ENCODE measurements around the gene WNT7B. TPM values are rescaled to one million over a fixed set of nuclear protein-coding genes. Genes with fewer than 3 reads are reported as not detected.

The WNT7B gene
- total RNA-seq, 1 experiment from 2014 or later: 66.9 TPM

- H3K27me3 ChIP-seq (ENCODE audit: insufficient read depth, low read depth): no peaks in the 10 kb centered on the region
- peak overlapping the region; percentile 98 for H3K4me2 ChIP-seq
- H2AFZ ChIP-seq: no peak overlapping the region
- H3K36me3 ChIP-seq (ENCODE audit: low read depth): no peaks in the 10 kb centered on the region
- H3F3A ChIP-seq (ENCODE audit: insufficient read depth, low read depth): peaks cover 58% of the 10 kb centered on the region
- intact Hi-C loops (cut with micrococcal nuclease; ENCODE audit: unreplicated experiment): no loop called here
- BruUV-seq (replicated peaks): TSS peak; percentile 29
- H3K4me1 ChIP-seq (replicated peaks; ENCODE audit: insufficient read depth): peaks cover 42% of the 10 kb centered on the region
- H3K79me2 ChIP-seq (ENCODE audit: low read depth): peaks cover 60% of the 10 kb centered on the region
- peaks cover 44% of the 10 kb centered on the region for H4K20me1 ChIP-seq (ENCODE audit: insufficient read depth)
- TF ChIP-seq CTCF (conservative IDR thresholded peaks at IDR 0.05): no peak
- no peak for TF ChIP-seq EZH2 (IDR thresholded peaks at IDR 0.05; ENCODE audit: low read depth)
- H3K27ac ChIP-seq: 0 out of 2 replicates have a peak overlapping the region, but pooled peaks have one; percentile 36
- ChIA-PET CTCF (interaction anchor here (0.7 kb wide), 1 partner anchor 64 kb away, joined by 4 read pairs; no protein-coding TSS in a partner anchor), POLR2A (ENCODE audit: unreplicated experiment) (interaction anchor here (0.6 kb wide), 2 partner anchors 337 to 457 kb away, joined by 3 to 4 read pairs; no protein-coding TSS in a partner anchor)
- peak in 1 of 2 experiments; percentile 68 for DNase-seq
- peak overlapping the region; percentile 99 for H3K4me3 ChIP-seq
- no peaks in the 10 kb centered on the region for H3K9me3 ChIP-seq (ENCODE audit: insufficient read depth, low read depth)
- no peaks in the 10 kb centered on the region for H3K9me2 ChIP-seq (ENCODE audit: insufficient read depth)
Measured at GRCh38 chr22:45975164-45976161, 1.5 kb downstream of the WNT7B start.

DNA sequence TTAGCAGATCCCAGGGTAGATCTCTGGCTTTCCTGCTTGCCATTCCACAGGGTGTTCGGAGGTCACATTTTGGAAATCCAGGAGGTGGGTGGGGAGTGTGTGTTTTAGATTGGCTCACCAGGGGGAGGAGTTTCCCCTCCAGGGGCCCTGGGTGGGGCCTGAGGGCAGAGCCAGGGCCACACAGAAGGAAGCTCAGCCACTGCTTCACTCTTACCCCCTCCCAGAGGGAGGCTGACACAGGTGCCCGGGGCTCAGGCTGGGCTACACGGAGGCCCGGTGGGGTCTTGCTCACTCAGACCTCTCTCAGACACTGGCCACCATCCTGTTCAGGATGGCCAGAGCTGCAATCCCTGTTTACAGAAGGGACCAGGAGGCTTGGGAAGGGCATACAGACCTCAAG, 2.5 kb downstream of the WNT7B start:
- peaks cover 58% of the 10 kb centered on the region for H3F3A ChIP-seq (ENCODE audit: insufficient read depth, low read depth)
- no peaks in the 10 kb centered on the region for H3K9me3 ChIP-seq (ENCODE audit: insufficient read depth, low read depth)
- peaks cover 49% of the 10 kb centered on the region for H3K4me1 ChIP-seq (replicated peaks; ENCODE audit: insufficient read depth)
- no TSS peak for BruUV-seq (replicated peaks)
- H4K20me1 ChIP-seq (ENCODE audit: insufficient read depth): peaks cover 54% of the 10 kb centered on the region
- peaks cover 66% of the 10 kb centered on the region for H3K79me2 ChIP-seq (ENCODE audit: low read depth)
- peak overlapping the region; percentile 98 for H3K4me2 ChIP-seq
- peak overlapping the region; percentile 99 for H3K4me3 ChIP-seq
- intact Hi-C loops (cut with micrococcal nuclease; ENCODE audit: unreplicated experiment): no loop called here
- H3K36me3 ChIP-seq (ENCODE audit: low read depth): no peaks in the 10 kb centered on the region
- H2AFZ ChIP-seq: no peak overlapping the region; the same call in 1 of the 2 replicates
- ChIA-PET POLR2A (ENCODE audit: unreplicated experiment) (interaction anchor here (0.6 to 0.7 kb wide), 6 partner anchors 94 to 728 kb away, joined by 4 to 6 read pairs (median 6); no protein-coding TSS in a partner anchor), CTCF (interaction anchor here (0.7 kb wide), 1 partner anchor 63 kb away, joined by 4 read pairs; no protein-coding TSS in a partner anchor)
- peak; percentile 75 to 76 for DNase-seq
- H3K27ac ChIP-seq: peak overlapping the region; percentile 36; the same call in 1 of the 2 replicates
- no peaks in the 10 kb centered on the region for H3K9me2 ChIP-seq (ENCODE audit: insufficient read depth)
- H3K27me3 ChIP-seq (ENCODE audit: insufficient read depth, low read depth): no peaks in the 10 kb centered on the region
- TF ChIP-seq EZH2 (IDR thresholded peaks at IDR 0.05; ENCODE audit: low read depth) (no peak), CTCF (conservative IDR thresholded peaks at IDR 0.05) (0 out of 2 replicates have a peak, but pooled peaks have one; percentile 35)

GRCh38 chr22:45972889-45973253, 4.1 kb downstream of the WNT7B start:
- Histone ChIP-seq H3K9me2 (ENCODE audit: insufficient read depth) (no peaks in the 10 kb centered on the region), H3K27me3 (ENCODE audit: insufficient read depth, low read depth) (no peaks in the 10 kb centered on the region), H4K20me1 (ENCODE audit: insufficient read depth) (peaks cover 69% of the 10 kb centered on the region), H2AFZ (no peak overlapping the region), H3K4me3 (no peak overlapping the region), H3F3A (ENCODE audit: insufficient read depth, low read depth) (peaks cover 61% of the 10 kb centered on the region), H3K4me2 (no peak overlapping the region), H3K27ac (no peak overlapping the region), H3K4me1 (replicated peaks; ENCODE audit: insufficient read depth) (peaks cover 55% of the 10 kb centered on the region), H3K9me3 (ENCODE audit: insufficient read depth, low read depth) (no peaks in the 10 kb centered on the region), H3K36me3 (ENCODE audit: low read depth) (0 out of 2 replicates have a peak, but pooled peaks cover 4% of the 10 kb centered on the region), H3K79me2 (ENCODE audit: low read depth) (peaks cover 79% of the 10 kb centered on the region)
- POLR2A ChIA-PET (ENCODE audit: unreplicated experiment): no interaction called here
- no peak for TF ChIP-seq EZH2 (IDR thresholded peaks at IDR 0.05; ENCODE audit: low read depth)
- no TSS peak for BruUV-seq (replicated peaks)
- DNase-seq: no peak
- CTCF ChIA-PET: no interaction called here
- intact Hi-C loops (cut with micrococcal nuclease; ENCODE audit: unreplicated experiment): no loop called here

All from PC-9 (cell line).